Activated T-cell treated with anti-CD3 and anti-CD28 coated beads, Interleukin-2, amount 50 U/mL, for 4 hours (primary cell): Measurements from ENCODE around the gene PLCB2. TPM values are rescaled to one million over a fixed set of nuclear protein-coding genes. Genes with fewer than 3 reads are reported as not detected.
A peak's percentile ranks its signal among the peaks of the same experiment; 100 is the strongest.

ENCODE experiments used
- ATAC-seq, 2 donors: fragments of 200-7000 bp; cut with Tn5 transposase; one replicate each; pipeline ENCODE4 v1.10.0; 2021
- DNase-seq: peaks from one replicate; pipeline ENCODE4 v3.0.0-alpha.2; 2020
- H3K27me3 Mint-ChIP-seq: one replicate; pipeline ENCODE4 v1.8.0; 2021; ENCODE audit warnings: low read depth, mixed read lengths
- H3K36me3 Mint-ChIP-seq: one replicate; pipeline ENCODE4 v1.8.0; 2022; ENCODE audit warnings: mixed read lengths; ENCODE audit not compliant: insufficient read depth
- H3K4me1 Mint-ChIP-seq: one replicate; pipeline ENCODE4 v1.8.0; 2021; ENCODE audit warnings: low read depth, mixed read lengths
- H3K4me3 Mint-ChIP-seq: one replicate; pipeline ENCODE4 v1.8.0; 2021; ENCODE audit warnings: mild to moderate bottlenecking, moderate library complexity, mixed read lengths
- H3K9me3 Mint-ChIP-seq: one replicate; pipeline ENCODE4 v1.8.0; 2021; ENCODE audit warnings: mixed read lengths
- total RNA-seq, 3 donors: library from RNA; stranded (reverse); gene quantifications; one replicate each; pipeline ENCODE4 v1.2.1, GENCODE V29; 2021

PLCB2 gene
- total RNA-seq, 3 donors from 2014 or later, result 41.7 to 50.3 (median 48.6) TPM

- ATAC-seq (no peak), DNase-seq (no peak)
- no peak overlapping the region for H3K4me3 Mint-ChIP-seq
- H3K36me3 Mint-ChIP-seq, result no peaks in the 10 kb centered on the region
- H3K27me3 Mint-ChIP-seq, result no peaks in the 10 kb centered on the region
- H3K9me3 Mint-ChIP-seq, result no peaks in the 10 kb centered on the region
- no peaks in the 10 kb centered on the region for H3K4me1 Mint-ChIP-seq
Observed at GRCh38 chr15:40345867-40346578, 38.3 kb upstream of the PLCB2 start.

DNA sequence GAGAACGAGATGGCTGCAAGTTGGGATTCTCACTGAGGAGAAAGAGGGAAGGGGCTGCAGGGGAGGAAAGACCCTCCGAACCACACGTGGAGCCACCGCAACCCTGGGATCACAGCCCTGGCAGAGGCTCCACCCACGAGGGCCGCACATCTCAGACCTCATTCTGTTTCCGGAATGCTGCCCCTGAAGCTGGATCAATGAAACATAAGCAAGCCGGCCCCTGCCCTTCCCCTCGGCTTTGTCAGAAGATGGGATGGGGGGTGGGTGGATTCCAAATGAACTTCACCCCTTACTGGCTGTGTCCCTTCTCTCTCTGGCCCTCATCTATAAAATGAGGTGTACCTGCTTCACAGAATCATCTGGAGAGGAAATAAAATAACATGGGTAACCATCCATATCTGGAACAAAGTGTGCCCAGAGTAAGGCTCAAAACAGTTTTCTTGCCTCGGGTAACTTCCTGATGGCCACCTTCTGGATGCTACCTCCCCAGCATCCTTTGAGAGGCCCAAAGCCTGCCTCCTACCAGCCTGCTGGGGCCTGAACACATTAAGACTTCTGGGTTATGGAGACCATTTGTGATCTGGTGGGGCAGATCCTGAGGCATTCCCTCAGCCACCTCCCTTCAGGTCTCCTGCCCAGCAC is 37.6 kb upstream of the PLCB2 start:
- H3K4me3 Mint-ChIP-seq, result no peak overlapping the region
- no peaks in the 10 kb centered on the region for H3K27me3 Mint-ChIP-seq
- no peaks in the 10 kb centered on the region for H3K36me3 Mint-ChIP-seq
- DNase-seq (no peak), ATAC-seq (no peak)
- H3K4me1 Mint-ChIP-seq, result no peaks in the 10 kb centered on the region
- H3K9me3 Mint-ChIP-seq, result no peaks in the 10 kb centered on the region

- Mint-ChIP-seq H3K9me3 (no peaks in the 10 kb centered on the region), H3K27me3 (no peaks in the 10 kb centered on the region), H3K4me1 (no peaks in the 10 kb centered on the region), H3K4me3 (no peak overlapping the region), H3K36me3 (no peaks in the 10 kb centered on the region)
- DNase-seq (peak; percentile 63), ATAC-seq (peak; percentile 84 to 86)
Observed at GRCh38 chr15:40344631-40345120, 36.9 kb upstream of the PLCB2 start.

DNA sequence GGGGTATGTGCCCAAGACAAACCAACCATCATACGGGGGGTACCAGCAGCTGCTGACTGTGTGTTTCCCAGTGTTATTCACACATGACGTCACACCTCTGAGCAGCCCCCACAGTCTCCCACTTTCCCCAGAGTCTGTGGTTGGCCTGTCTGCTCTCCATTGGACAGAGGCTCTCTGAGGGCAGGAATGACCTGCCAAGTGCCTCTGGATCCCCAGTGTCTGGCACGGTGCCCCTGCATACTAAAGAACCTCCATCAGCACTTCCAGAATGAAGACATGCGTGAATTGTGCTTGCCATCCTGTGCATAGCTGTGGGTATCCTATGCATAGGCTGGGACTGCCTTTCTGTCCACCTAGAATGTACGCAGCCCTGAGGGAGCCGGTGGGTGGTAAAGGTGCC is 36.5 kb upstream of the PLCB2 start:
- Mint-ChIP-seq H3K9me3 (no peaks in the 10 kb centered on the region), H3K36me3 (no peaks in the 10 kb centered on the region), H3K27me3 (no peaks in the 10 kb centered on the region), H3K4me3 (no peak overlapping the region), H3K4me1 (no peaks in the 10 kb centered on the region)
- ATAC-seq, result no peak
- DNase-seq, result no peak

DNA sequence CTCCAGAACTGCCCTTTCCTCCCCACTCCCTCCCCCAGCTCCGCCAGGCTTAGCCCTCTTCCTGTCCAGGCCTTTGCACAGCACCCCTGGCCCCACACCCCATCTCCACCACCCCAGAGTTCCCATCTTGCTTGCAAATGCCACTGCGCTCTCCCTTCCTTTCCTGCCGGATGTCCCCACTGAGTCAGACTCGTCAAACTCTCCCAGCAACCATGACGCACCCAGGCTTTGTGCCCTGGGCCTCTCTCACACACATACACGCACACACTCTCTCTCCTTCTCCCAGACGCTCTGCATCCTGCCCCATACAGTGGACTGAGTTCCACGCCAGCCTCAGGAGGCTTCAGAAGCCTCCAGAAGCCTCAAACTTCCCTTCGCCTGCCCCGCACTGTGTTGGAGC is 35.8 kb upstream of the PLCB2 start:
- Mint-ChIP-seq H3K36me3 (no peaks in the 10 kb centered on the region), H3K4me1 (no peaks in the 10 kb centered on the region), H3K27me3 (no peaks in the 10 kb centered on the region), H3K4me3 (no peak overlapping the region), H3K9me3 (no peaks in the 10 kb centered on the region)
- DNase-seq (no peak), ATAC-seq (no peak)

- no peak for ATAC-seq
- Mint-ChIP-seq H3K36me3 (no peaks in the 10 kb centered on the region), H3K9me3 (no peaks in the 10 kb centered on the region), H3K4me1 (peaks cover 2% of the 10 kb centered on the region), H3K4me3 (no peak overlapping the region), H3K27me3 (no peaks in the 10 kb centered on the region)
- DNase-seq, result no peak
Observed at GRCh38 chr15:40342416-40343320, 34.9 kb upstream of the PLCB2 start.

- H3K9me3 Mint-ChIP-seq, result no peaks in the 10 kb centered on the region
- H3K27me3 Mint-ChIP-seq, result no peaks in the 10 kb centered on the region
- no peak for DNase-seq
- H3K4me1 Mint-ChIP-seq, result peaks cover 2% of the 10 kb centered on the region
- no peaks in the 10 kb centered on the region for H3K36me3 Mint-ChIP-seq
- no peak for ATAC-seq
- H3K4me3 Mint-ChIP-seq, result no peak within 1 kb of the TSS
Observed at GRCh38 chr15:40340740-40341400, 33.1 kb upstream of the PLCB2 start, which contains the start of gene CCDC9B. CCDC9B (minus strand) TSS chr15:40340939; CDS start chr15:40340819, 120 bp downstream.

DNA sequence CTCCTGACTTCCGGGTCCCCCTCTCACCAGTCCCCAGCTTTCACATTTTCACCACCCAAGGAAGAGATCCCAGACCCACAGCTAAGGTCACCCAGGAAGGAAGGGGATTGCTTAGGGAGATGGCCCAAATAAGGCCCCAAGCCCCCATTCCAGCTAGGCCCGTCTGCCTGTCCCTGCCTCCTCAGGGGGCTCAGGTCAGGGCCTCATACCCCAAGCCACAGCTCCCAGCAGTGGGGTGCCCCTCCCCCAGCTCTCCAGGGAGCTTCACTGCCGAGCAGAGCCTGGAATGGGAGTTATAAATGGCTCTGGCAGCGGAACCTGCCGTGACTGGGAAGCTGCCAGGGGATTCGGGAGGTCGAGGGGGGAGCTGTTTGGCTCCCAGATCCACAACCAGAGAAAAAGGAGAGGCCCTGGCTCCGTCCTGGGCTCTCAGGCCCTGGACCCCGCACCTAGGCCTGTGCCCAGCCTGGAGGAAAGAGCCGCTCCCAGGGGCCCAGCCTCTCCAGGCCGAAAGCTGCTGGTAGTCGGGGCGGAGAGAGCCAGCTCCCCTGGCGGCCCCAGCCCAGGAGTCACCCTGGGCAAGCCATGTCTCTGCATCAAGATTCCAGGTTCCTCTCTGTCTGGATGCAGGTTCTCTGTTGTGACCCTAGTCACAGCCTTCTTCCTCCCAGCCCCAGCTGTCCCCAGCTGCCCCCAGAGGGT is 32.5 kb upstream of the PLCB2 start:
- Mint-ChIP-seq H3K4me1 (peaks cover 2% of the 10 kb centered on the region), H3K9me3 (no peaks in the 10 kb centered on the region), H3K27me3 (no peaks in the 10 kb centered on the region), H3K36me3 (no peaks in the 10 kb centered on the region), H3K4me3 (no peak overlapping the region)
- DNase-seq, result no peak
- no peak for ATAC-seq

- no peaks in the 10 kb centered on the region for H3K9me3 Mint-ChIP-seq
- no peak for DNase-seq
- H3K4me1 Mint-ChIP-seq, result peaks cover 2% of the 10 kb centered on the region
- no peaks in the 10 kb centered on the region for H3K36me3 Mint-ChIP-seq
- H3K27me3 Mint-ChIP-seq, result no peaks in the 10 kb centered on the region
- no peak for ATAC-seq
- no peak overlapping the region for H3K4me3 Mint-ChIP-seq
Observed at GRCh38 chr15:40339621-40339945, 31.8 kb upstream of the PLCB2 start.

GRCh38 chr15:40338921-40339620 is 31.3 kb upstream of the PLCB2 start:
- Mint-ChIP-seq H3K27me3 (no peaks in the 10 kb centered on the region), H3K4me1 (peaks cover 5% of the 10 kb centered on the region), H3K9me3 (no peaks in the 10 kb centered on the region), H3K4me3 (no peak overlapping the region), H3K36me3 (no peaks in the 10 kb centered on the region)
- ATAC-seq (no peak), DNase-seq (no peak)

- Mint-ChIP-seq H3K9me3 (no peaks in the 10 kb centered on the region), H3K4me3 (no peak overlapping the region), H3K4me1 (peaks cover 12% of the 10 kb centered on the region), H3K27me3 (no peaks in the 10 kb centered on the region), H3K36me3 (no peaks in the 10 kb centered on the region)
- peak; percentile 74 for DNase-seq
- peak; percentile 91 to 93 for ATAC-seq
Observed at GRCh38 chr15:40338041-40338657, 30.4 kb upstream of the PLCB2 start.

- Mint-ChIP-seq H3K4me3 (no peak overlapping the region), H3K4me1 (peaks cover 12% of the 10 kb centered on the region), H3K36me3 (no peaks in the 10 kb centered on the region), H3K27me3 (no peaks in the 10 kb centered on the region), H3K9me3 (no peaks in the 10 kb centered on the region)
- DNase-seq, result no peak
- ATAC-seq, result no peak
Observed at GRCh38 chr15:40337597-40337996, 29.9 kb upstream of the PLCB2 start.

DNA sequence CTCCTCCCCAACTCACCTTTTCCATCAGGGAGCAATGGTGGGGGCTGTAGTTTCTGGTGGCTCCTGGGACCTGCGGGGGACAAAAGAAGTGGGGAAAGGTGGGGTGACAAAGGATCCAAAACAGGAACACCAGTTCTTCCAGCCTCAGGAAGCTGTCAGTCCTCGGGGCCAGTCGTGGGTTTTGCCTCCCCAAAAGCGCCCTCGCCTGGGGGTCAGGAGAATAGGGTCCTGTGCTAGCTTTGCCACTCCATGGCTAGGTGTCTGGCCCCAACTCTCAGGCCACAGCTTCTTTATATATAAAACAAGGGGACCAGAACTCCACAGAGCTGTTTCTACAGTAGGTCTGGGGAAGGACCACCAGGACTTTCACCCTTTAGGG is 29.0 kb upstream of the PLCB2 start:
- no peak overlapping the region for H3K4me3 Mint-ChIP-seq
- peaks cover 12% of the 10 kb centered on the region for H3K4me1 Mint-ChIP-seq
- ATAC-seq (no peak), DNase-seq (no peak)
- H3K27me3 Mint-ChIP-seq, result no peaks in the 10 kb centered on the region
- no peaks in the 10 kb centered on the region for H3K36me3 Mint-ChIP-seq
- no peaks in the 10 kb centered on the region for H3K9me3 Mint-ChIP-seq
